ENCODE results near the gene LMLN.
A peak's percentile ranks its signal among the peaks of the same experiment; 100 is the strongest.
"Not testable (repeated sequence)": the region's sequence is repeated elsewhere in the genome, so short reads cannot be mapped to it uniquely, and the experiment has no call there.

Gene LMLN

GRCh38 chr3:198027799-198028390 is 67.9 kb downstream of the LMLN start:
- no peak for DNase-seq

GRCh38 chr3:198028718-198029117 is 68.7 kb downstream of the LMLN start:
- no peak for DNase-seq

GRCh38 chr3:198030125-198030524 is 70.1 kb downstream of the LMLN start:
- DNase-seq, result no peak

- no peak for DNase-seq
Observed at GRCh38 chr3:198030726-198031125, 70.7 kb downstream of the LMLN start.

GRCh38 chr3:198032039-198032936 is 72.3 kb downstream of the LMLN start:
- DNase-seq, result no peak

- DNase-seq, result no peak
Observed at GRCh38 chr3:198043119-198043518, 83.1 kb downstream of the LMLN start.

- DNase-seq, result no peak
Observed at GRCh38 chr3:198046120-198046857, 86.3 kb downstream of the LMLN start.

GRCh38 chr3:198048445-198048844 is 88.4 kb downstream of the LMLN start:
- DNase-seq, result no peak

GRCh38 chr3:198051836-198052235 is 91.8 kb downstream of the LMLN start:
- no peak for DNase-seq

GRCh38 chr3:198053462-198053861 is 93.4 kb downstream of the LMLN start:
- DNase-seq, result not testable (repeated sequence)

- no peak for DNase-seq
Observed at GRCh38 chr3:198061119-198062067, 101.4 kb downstream of the LMLN start.

GRCh38 chr3:198062068-198062465 is 102.0 kb downstream of the LMLN start:
- DNase-seq, result no peak

- no peak for DNase-seq
Observed at GRCh38 chr3:198064420-198064819, 104.4 kb downstream of the LMLN start.

GRCh38 chr3:198065897-198066296 is 105.9 kb downstream of the LMLN start:
- DNase-seq, result no peak

GRCh38 chr3:198067416-198067815 is 107.4 kb downstream of the LMLN start:
- no peak for DNase-seq

GRCh38 chr3:198070871-198071270 is 110.9 kb downstream of the LMLN start:
- DNase-seq, result no peak

GRCh38 chr3:198071602-198072287 is 111.7 kb downstream of the LMLN start:
- DNase-seq, result no peak

GRCh38 chr3:198076722-198077308 is 116.8 kb downstream of the LMLN start:
- DNase-seq, result peak; percentile 62

GRCh38 chr3:198079771-198080520 is 119.9 kb downstream of the LMLN start:
- DNase-seq, result no peak

- peak; percentile 73 for DNase-seq
Observed at GRCh38 chr3:198080521-198081384, 120.7 kb downstream of the LMLN start.
